Keratinocyte (primary cell): ENCODE measurements around the gene ADAMTS2. TPM values are rescaled to one million over a fixed set of nuclear protein-coding genes. Genes with fewer than 3 reads are reported as not detected.

ENCODE experiments used
- DNase-seq: peaks from one replicate; pipeline ENCODE4 v3.0.0-alpha.2; 2011; ENCODE audit warnings: low read depth, missing footprints, low spot score
- FAIRE-seq: peaks from 2 replicates; lab custom pipeline; 2011; peaks lifted over from hg19 to GRCh38; lab: Jason Lieb, UNC
- H2AFZ ChIP-seq: 2 replicates; pipeline ENCODE4 v1.6.0; 2012; ENCODE audit warnings: low read length, control low read depth, inconsistent platforms; ENCODE audit not compliant: control insufficient read depth
- H3K27ac ChIP-seq: 2 replicates; pipeline ENCODE4 v1.5.1; 2011; ENCODE audit warnings: low read length; ENCODE audit not compliant: control insufficient read depth, insufficient read depth
- H3K27me3 ChIP-seq: 3 replicates; pipeline ENCODE4 v1.6.0; 2011; ENCODE audit warnings: low read length; ENCODE audit not compliant: control insufficient read depth, insufficient read depth; ENCODE audit errors: extremely low read depth
- H3K36me3 ChIP-seq, 2 experiments: 2 replicates in 1 of 2; 3 replicates in 1 of 2; pipeline ENCODE4 v1.5.1; 2011; ENCODE audit warnings: low read length in 2 of 2, mild to moderate bottlenecking in 1 of 2; ENCODE audit not compliant: control insufficient read depth in 2 of 2, insufficient read depth in 2 of 2; ENCODE audit errors: extremely low read depth in 1 of 2
- H3K4me1 ChIP-seq: 3 replicates; pipeline ENCODE4 v1.5.1; 2011; ENCODE audit warnings: low read length; ENCODE audit not compliant: control insufficient read depth, insufficient read depth; ENCODE audit errors: extremely low read depth
- H3K4me2 ChIP-seq: 3 replicates; pipeline ENCODE4 v1.6.0; 2011; ENCODE audit warnings: low read depth, low read length; ENCODE audit not compliant: control insufficient read depth, insufficient read depth; ENCODE audit errors: extremely low read depth
- H3K4me3 ChIP-seq, 3 experiments: fragments of 200-600 bp in 1 of 3; sonication (generic) in 1 of 3; 2 replicates in 2 of 3; 3 replicates in 1 of 3; pipeline ENCODE4 v1.5.1; 2011 to 2016; ENCODE audit warnings: low read length in 3 of 3, mild to moderate bottlenecking in 3 of 3, control low read depth in 2 of 3, inconsistent platforms in 1 of 3, low read depth in 1 of 3, mixed read lengths in 1 of 3, mixed run types in 1 of 3, moderate library complexity in 1 of 3; ENCODE audit not compliant: control insufficient read depth in 2 of 3, insufficient read depth in 2 of 3; ENCODE audit errors: extremely low read depth in 1 of 3
- H3K79me2 ChIP-seq: 2 replicates; pipeline ENCODE4 v1.6.0; 2012; ENCODE audit warnings: low read length; ENCODE audit not compliant: control insufficient read depth, insufficient read depth
- H3K9ac ChIP-seq: 3 replicates; pipeline ENCODE4 v1.6.0; 2011; ENCODE audit warnings: low read length; ENCODE audit not compliant: control insufficient read depth, insufficient read depth; ENCODE audit errors: extremely low read depth
- H3K9me1 ChIP-seq: 3 replicates; pipeline ENCODE4 v1.6.0; 2011; ENCODE audit warnings: low read length; ENCODE audit not compliant: control insufficient read depth, insufficient read depth; ENCODE audit errors: extremely low read depth
- H3K9me3 ChIP-seq: 2 replicates; pipeline ENCODE4 v1.5.1; 2012; ENCODE audit warnings: low read depth, low read length; ENCODE audit not compliant: control insufficient read depth
- H4K20me1 ChIP-seq: 3 replicates; pipeline ENCODE4 v1.6.0; 2011; ENCODE audit warnings: low read length; ENCODE audit not compliant: control insufficient read depth, insufficient read depth; ENCODE audit errors: extremely low read depth
- CTCF ChIP-seq, 3 experiments: IDR thresholded peaks in 1 of 3; conservative IDR thresholded peaks in 1 of 3; optimal IDR thresholded peaks in 1 of 3; 2 replicates in 2 of 3; 3 replicates in 1 of 3; pipeline versions ENCODE3 to v1.5.1; 2011; ENCODE audit warnings: low read length in 3 of 3, mild to moderate bottlenecking in 3 of 3, moderate library complexity in 2 of 3, control low read depth in 1 of 3, inconsistent platforms in 1 of 3; ENCODE audit not compliant: insufficient read depth in 2 of 3; ENCODE audit errors: extremely low read depth in 1 of 3
- EZH2 ChIP-seq: IDR thresholded peaks from one replicate; pipeline ENCODE4 v1.6.1; 2012; ENCODE audit warnings: inconsistent platforms, mild to moderate bottlenecking, low read length, moderate library complexity
- dilution Hi-C: fragments of 300-500 bp; cut with MboI; formaldehyde crosslinking; loops from one replicate; pipeline ENCODE4 v1.7.0; 2020; ENCODE audit warnings: low sequenced_read_pairs; ENCODE audit not compliant: extremely low pct_ligation_motif_present
- polyA plus RNA-seq, 5 experiments: library from polyadenylated mRNA; depleted of rRNA in 3 of 5; stranded (reverse) in 3 of 5; stranded (forward) in 1 of 5; unstranded in 1 of 5; fragments of >200 nt; gene quantifications; 1 replicate in 1 of 5; 2 replicates in 3 of 5; 3 replicates in 1 of 5; pipeline versions ENCODE4 v1.2.1 to v1.2.3, GENCODE V29; 2011 to 2012; ENCODE audit warnings: missing spikeins in 2 of 5, low read depth in 1 of 5, low replicate concordance in 1 of 5

Gene ADAMTS2
- polyA plus RNA-seq, 1 donor (not counting 4 experiments of a cell fraction or from before 2014, with no cell fraction given), result not detected

GRCh38 chr5:179187229-179187678 lies 158.0 kb downstream of the ADAMTS2 start:
- H3K79me2 ChIP-seq, result no peaks in the 10 kb centered on the region
- dilution Hi-C loops, result no loop called here
- H3K27ac ChIP-seq, result no peak overlapping the region
- H3K9me3 ChIP-seq, result peaks cover 15% of the 10 kb centered on the region
- no peak overlapping the region for H3K4me2 ChIP-seq
- no peak overlapping the region for H3K9ac ChIP-seq
- FAIRE-seq (no peak), DNase-seq (no peak)
- TF ChIP-seq CTCF (optimal IDR thresholded peaks at IDR 0.05 in 1 of 3, IDR thresholded peaks at IDR 0.05 in 1 of 3, conservative IDR thresholded peaks at IDR 0.05 in 1 of 3; ENCODE audit: extremely low read depth in 1 of 3, insufficient read depth in 2 of 3, low read length in 3 of 3) (no peak), EZH2 (no peak)
- no peak overlapping the region for H2AFZ ChIP-seq
- H3K27me3 ChIP-seq, result no peaks in the 10 kb centered on the region
- H4K20me1 ChIP-seq, result no peaks in the 10 kb centered on the region
- no peaks in the 10 kb centered on the region for H3K36me3 ChIP-seq
- H3K4me1 ChIP-seq, result no peaks in the 10 kb centered on the region
- no peak overlapping the region for H3K4me3 ChIP-seq
- no peaks in the 10 kb centered on the region for H3K9me1 ChIP-seq

- no peak overlapping the region for H2AFZ ChIP-seq
- no peaks in the 10 kb centered on the region for H3K27me3 ChIP-seq
- no peaks in the 10 kb centered on the region for H3K4me1 ChIP-seq
- FAIRE-seq (no peak), DNase-seq (no peak)
- dilution Hi-C loops, result no loop called here
- no peak overlapping the region for H3K4me3 ChIP-seq
- H3K4me2 ChIP-seq, result no peak overlapping the region
- no peaks in the 10 kb centered on the region for H3K9me1 ChIP-seq
- no peaks in the 10 kb centered on the region for H3K36me3 ChIP-seq
- H3K9me3 ChIP-seq, result peaks cover 14% of the 10 kb centered on the region
- H3K9ac ChIP-seq, result no peak overlapping the region
- no peaks in the 10 kb centered on the region for H4K20me1 ChIP-seq
- TF ChIP-seq EZH2 (no peak), CTCF (optimal IDR thresholded peaks at IDR 0.05 in 1 of 3, IDR thresholded peaks at IDR 0.05 in 1 of 3, conservative IDR thresholded peaks at IDR 0.05 in 1 of 3; ENCODE audit: extremely low read depth in 1 of 3, insufficient read depth in 2 of 3, low read length in 3 of 3) (no peak)
- no peak overlapping the region for H3K27ac ChIP-seq
- H3K79me2 ChIP-seq, result no peaks in the 10 kb centered on the region
Observed at GRCh38 chr5:179186801-179187200, 158.5 kb downstream of the ADAMTS2 start.
